HuH-7.5 (cell line): Measurements from ENCODE around the gene AFAP1.

ENCODE experiments used
- DNase-seq: peaks from one replicate; pipeline ENCODE4 v3.0.0; 2011; ENCODE audit warnings: low spot score

Gene AFAP1

GRCh38 chr4:7939377-7940108 is at the start of gene AFAP1:
AFAP1 (minus strand) TSS chr4:7939861; CDS start chr4:7872078, 67,783 bp downstream.
- DNase-seq = peak; percentile 95

- DNase-seq = no peak
These were observed 48.8 kb upstream of the AFAP1 start for GRCh38 chr4:7988437-7988836.

GRCh38 chr4:7987148-7987989 is 47.7 kb upstream of the AFAP1 start:
- DNase-seq = peak; percentile 80

- no peak for DNase-seq
These were observed 46.3 kb upstream of the AFAP1 start for GRCh38 chr4:7985891-7986441.

GRCh38 chr4:7985072-7985471 is 45.4 kb upstream of the AFAP1 start:
- no peak for DNase-seq

GRCh38 chr4:7984286-7984925 is 44.7 kb upstream of the AFAP1 start:
- no peak for DNase-seq

GRCh38 chr4:7983296-7983695 is 43.6 kb upstream of the AFAP1 start:
- no peak for DNase-seq

GRCh38 chr4:7981738-7982394 is 42.2 kb upstream of the AFAP1 start:
- DNase-seq = no peak

DNA sequence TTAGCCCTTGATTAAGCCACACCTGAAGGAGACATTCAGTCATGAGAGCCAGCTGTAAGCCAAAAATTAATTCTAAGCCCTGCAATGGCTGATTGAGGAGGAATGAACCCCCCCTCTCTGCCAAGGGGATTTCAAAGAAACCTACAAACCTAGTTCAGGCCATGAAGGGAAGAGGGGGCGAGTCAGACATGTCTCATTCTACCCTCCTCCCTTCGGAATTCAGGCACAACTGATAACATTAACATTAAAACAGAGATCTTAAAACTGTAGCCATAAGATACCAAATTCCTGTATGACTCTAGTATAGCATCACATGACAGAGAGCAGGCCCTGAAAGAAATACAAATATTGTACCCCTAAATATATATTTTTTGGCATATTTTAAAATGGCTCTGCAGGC is 40.4 kb upstream of the AFAP1 start:
- DNase-seq = no peak

DNA sequence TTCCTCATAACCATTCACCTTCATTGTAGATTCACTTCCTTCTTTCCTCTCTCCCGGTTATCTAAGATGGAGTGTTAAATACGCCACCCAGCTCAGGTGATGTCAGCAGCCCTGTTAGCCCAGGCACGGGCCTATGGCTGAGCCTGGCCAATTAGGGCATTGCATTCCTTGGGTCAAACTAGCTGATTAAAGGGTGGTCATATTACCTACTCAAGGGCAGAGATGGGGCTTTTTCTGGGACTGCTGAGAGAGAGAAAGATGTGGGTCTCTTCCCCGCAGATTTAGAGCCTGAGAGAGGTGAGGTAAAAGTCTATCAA is 39.9 kb upstream of the AFAP1 start:
- DNase-seq = no peak

DNA sequence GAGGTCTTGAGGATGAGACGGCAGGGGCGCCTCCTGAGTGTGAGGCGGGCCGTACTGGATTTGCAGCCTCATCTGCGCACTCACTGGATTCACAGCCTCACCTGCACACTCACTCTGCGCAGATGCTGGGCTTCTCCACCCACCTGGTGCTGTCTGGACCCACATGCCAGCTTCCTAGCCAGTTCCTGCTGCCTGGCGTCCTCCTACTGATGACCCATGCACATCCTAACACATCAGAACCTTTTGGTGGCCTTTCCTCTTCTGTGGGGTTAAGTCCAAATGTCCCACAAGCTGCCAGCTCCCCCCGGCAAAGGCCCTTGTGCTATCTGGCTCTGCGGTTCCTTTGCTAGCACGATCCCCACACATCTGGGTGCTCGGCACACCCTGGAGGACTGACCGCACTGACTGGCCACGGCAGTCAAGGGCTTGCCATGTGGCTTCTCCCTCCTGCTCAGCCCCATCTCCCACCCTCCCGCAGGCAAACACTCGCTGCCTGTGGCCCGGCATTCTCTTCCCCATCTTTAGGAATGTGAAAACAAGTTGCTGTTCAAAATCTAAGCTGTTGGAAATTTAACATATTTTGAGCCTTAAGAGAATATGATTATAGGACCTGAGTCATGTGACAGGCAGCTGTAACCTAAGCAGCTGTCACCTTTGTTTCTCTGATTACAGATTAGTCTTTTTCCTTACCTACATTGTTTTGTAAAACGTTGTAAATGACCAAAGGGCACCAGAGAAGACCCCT is 39.4 kb upstream of the AFAP1 start:
- DNase-seq = no peak

- no peak for DNase-seq
These were observed 38.8 kb upstream of the AFAP1 start for GRCh38 chr4:7978489-7978888.

- DNase-seq = no peak
These were observed 37.0 kb upstream of the AFAP1 start for GRCh38 chr4:7976634-7977033.

DNA sequence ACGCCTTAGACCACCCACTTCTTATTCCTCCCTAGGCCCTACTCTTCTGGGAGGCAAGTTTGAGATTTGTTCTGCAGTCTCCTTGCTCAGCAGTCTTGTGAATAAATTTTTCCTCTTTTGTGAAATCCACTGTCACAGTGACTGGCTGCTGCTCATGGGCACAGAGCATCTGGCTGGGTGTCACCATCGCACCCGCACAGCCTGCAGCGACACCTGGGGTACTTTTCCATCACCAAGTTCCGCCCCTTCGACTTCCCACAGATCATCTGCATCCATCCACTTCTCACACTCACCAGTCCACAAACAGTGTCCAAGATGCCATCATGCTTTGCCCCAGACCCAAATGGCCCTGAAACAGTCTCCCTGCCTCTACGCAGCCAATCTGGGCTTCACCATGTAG is 36.4 kb upstream of the AFAP1 start:
- DNase-seq = no peak

GRCh38 chr4:7974425-7974824 is 34.8 kb upstream of the AFAP1 start:
- DNase-seq = no peak

GRCh38 chr4:7973545-7973981 is 33.9 kb upstream of the AFAP1 start:
- no peak for DNase-seq

DNA sequence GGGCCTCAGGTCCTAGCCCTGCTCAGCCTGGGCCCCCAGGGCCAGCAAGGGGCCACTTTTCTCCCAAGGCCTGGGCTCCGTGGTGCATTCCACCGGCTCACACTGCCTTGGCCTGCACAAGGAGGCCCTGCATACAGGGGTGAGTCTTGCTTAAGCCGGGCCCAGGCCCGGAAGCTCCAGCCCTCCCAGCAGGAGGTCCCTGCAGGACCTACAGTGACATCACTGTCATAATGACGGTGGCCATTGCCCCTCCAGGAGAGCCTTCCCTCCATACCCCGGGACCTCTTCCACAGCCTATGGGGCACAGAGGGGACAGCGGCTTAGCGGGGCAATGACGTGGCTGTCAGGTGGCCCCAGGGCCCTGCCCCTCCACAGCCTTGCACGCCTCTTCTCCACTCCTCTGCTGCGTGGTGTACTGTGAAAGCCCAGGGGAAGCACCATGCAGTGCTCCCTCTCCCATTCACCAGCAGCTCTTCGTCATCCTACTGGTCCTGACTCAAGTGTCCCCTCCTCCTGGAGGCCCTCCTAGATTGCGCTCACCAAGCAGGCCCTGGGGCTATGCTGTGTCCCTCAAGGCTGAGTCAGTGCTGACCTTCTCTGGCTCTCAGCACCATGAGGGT is 32.3 kb upstream of the AFAP1 start:
- DNase-seq = no peak

DNA sequence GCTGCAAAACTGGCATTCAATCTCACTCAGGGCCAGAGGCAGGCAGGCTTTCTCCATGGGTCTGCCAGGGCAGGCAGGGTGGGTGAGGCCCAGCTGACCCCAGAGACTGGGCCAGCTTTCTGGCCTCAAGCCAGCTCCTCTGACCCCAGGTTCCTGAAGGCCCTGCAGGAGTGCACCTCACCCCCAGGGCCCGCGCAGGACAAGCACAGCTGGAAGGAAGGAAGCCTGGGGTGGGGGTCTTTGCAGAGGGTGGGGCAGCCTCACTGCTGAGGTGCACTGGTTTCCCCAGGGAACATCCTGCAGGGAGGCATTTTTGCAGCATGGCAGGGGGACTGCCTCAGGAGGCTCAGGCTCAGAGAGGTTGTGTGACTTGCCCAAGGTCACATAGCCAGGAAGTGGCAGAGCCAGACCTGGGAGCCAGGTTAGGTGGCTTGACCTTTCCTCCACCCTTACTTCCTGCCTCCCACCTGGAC is 31.5 kb upstream of the AFAP1 start:
- DNase-seq = no peak

- DNase-seq = no peak
These were observed 30.8 kb upstream of the AFAP1 start for GRCh38 chr4:7970361-7970946.

DNA sequence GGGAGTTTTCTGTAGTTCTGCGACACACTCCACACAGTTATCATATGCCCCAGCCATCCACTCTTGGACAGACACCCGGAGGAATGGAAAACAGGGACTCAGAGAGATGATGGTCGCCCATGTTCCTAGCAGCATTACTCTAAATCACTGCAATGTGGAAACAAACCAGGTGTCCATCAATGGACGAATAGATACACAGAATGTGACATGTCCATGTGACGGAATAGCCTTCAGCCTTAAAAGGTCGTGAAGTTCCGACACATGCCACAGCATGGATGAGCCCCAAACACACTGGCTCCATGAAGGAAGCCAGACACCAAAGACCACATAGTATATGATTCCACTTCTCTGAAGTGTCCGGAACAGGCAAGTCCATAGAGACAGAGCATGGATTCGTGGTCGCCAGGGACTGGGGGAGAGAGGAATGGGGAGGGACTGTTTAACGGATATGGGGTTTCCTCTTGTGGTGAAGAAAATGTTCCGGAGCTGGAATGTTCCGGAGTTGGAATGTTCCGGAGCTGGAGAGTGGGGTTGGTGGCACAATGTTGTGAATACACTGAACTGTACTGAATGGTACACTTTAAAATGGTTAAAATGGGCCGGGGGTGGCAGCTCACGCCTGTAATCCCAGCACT is 28.7 kb upstream of the AFAP1 start:
- no peak for DNase-seq
